ENCODE measurements around the gene TCF7. TPM values are rescaled to one million over a fixed set of nuclear protein-coding genes. Genes with fewer than 3 reads are reported as not detected.

The TCF7 gene
- total RNA-seq, 4 donors from 2014 or later = 0.94 to 1.4 (median 1.1) TPM

- Histone ChIP-seq H3K4me1 (peaks cover 0 to 7% (median 0%) of the 10 kb centered on the region in 3 donors), H3K36me3 (no peaks in the 10 kb centered on the region), H3K27me3 (no peaks in the 10 kb centered on the region), H3K27ac (no peak overlapping the region), H3K9me3 (no peaks in the 10 kb centered on the region), H3K4me3 (no peak overlapping the region)
- ATAC-seq = no peak
- WGBS, 2 donors (ENCODE audit: low coverage in 1 of 2) = 72% methylated on average over 3 of the region's 3 CpGs; no CpG with 5 or more reads in 1 of the 2 donors
- TF ChIP-seq CTCF (IDR thresholded peaks at IDR 0.05) = no peak
- no peak for TF ChIP-seq POLR2A (IDR thresholded peaks at IDR 0.05)
- no peak for TF ChIP-seq POLR2AphosphoS5 (IDR thresholded peaks at IDR 0.05)
- TF ChIP-seq EP300 (IDR thresholded peaks at IDR 0.05) = no peak
Observed at GRCh38 chr5:134095293-134095692, 19.2 kb upstream of the TCF7 start.

GRCh38 chr5:134095887-134096589, 18.4 kb upstream of the TCF7 start:
- ATAC-seq = no peak
- H3K4me3 ChIP-seq = no peak overlapping the region
- H3K4me1 ChIP-seq = peaks cover 0 to 14% (median 0%) of the 10 kb centered on the region in 3 donors
- H3K36me3 ChIP-seq = no peaks in the 10 kb centered on the region
- H3K9me3 ChIP-seq = no peaks in the 10 kb centered on the region
- TF ChIP-seq CTCF (IDR thresholded peaks at IDR 0.05) (no peak), POLR2A (IDR thresholded peaks at IDR 0.05) (no peak), EP300 (IDR thresholded peaks at IDR 0.05) (no peak), POLR2AphosphoS5 (IDR thresholded peaks at IDR 0.05) (no peak)
- WGBS, 2 donors (ENCODE audit: low coverage in 1 of 2) = 74 to 87% methylated on average over 3 to 7 of the region's 15 CpGs
- H3K27ac ChIP-seq = no peak overlapping the region
- no peaks in the 10 kb centered on the region for H3K27me3 ChIP-seq

GRCh38 chr5:134097211-134097749, 17.2 kb upstream of the TCF7 start:
- H3K4me1 ChIP-seq = peaks cover 0 to 21% (median 0%) of the 10 kb centered on the region in 3 donors
- no peak for TF ChIP-seq POLR2AphosphoS5 (IDR thresholded peaks at IDR 0.05)

DNA sequence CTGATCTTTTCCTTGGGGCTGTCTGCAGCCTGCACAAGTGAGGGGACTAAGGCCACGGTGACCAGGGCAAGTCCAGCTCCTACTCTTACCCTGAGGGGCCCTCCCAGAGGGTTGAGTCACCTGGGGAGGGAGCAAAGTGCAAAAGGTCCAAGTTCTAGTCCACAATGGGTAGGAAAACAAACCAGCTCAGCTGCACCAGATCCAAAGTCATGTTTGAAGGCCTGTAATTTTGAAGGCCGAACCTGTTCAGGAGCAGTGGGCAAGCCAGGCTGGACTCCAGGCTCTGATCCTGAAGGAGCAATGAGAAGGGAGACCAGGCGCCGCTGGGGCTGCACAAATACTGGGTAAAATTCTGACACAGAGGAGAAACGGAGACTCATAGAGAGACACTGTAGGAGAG, 15.8 kb upstream of the TCF7 start:
- H3K27ac ChIP-seq = no peak overlapping the region
- peaks cover 0 to 22% (median 0%) of the 10 kb centered on the region in 3 donors for H3K4me1 ChIP-seq
- H3K36me3 ChIP-seq = no peaks in the 10 kb centered on the region
- ATAC-seq = no peak
- H3K9me3 ChIP-seq = no peaks in the 10 kb centered on the region
- TF ChIP-seq CTCF (IDR thresholded peaks at IDR 0.05) (no peak), EP300 (IDR thresholded peaks at IDR 0.05) (no peak), POLR2A (IDR thresholded peaks at IDR 0.05) (no peak), POLR2AphosphoS5 (IDR thresholded peaks at IDR 0.05) (no peak)
- no peak overlapping the region for H3K4me3 ChIP-seq
- WGBS, 2 donors (ENCODE audit: low coverage in 1 of 2) = 95% methylated on average over 4 of the region's 5 CpGs; no CpG with 5 or more reads in 1 of the 2 donors
- H3K27me3 ChIP-seq = no peaks in the 10 kb centered on the region

More at GRCh38 chr5:134097211-134097749, 17.2 kb upstream of the TCF7 start:
- WGBS, 2 donors (ENCODE audit: low coverage in 1 of 2) = 60 to 68% methylated on average over 1 to 7 of the region's 7 CpGs
- no peak for ATAC-seq
- H3K27me3 ChIP-seq = no peaks in the 10 kb centered on the region
- no peaks in the 10 kb centered on the region for H3K9me3 ChIP-seq
- no peak overlapping the region for H3K27ac ChIP-seq
- no peaks in the 10 kb centered on the region for H3K36me3 ChIP-seq
- H3K4me3 ChIP-seq = no peak overlapping the region

- 81 to 97% methylated on average over 6 to 9 of the region's 11 CpGs for WGBS, 2 donors (ENCODE audit: low coverage in 1 of 2)
- no peak overlapping the region for H3K27ac ChIP-seq
Observed at GRCh38 chr5:134099288-134099872, 15.1 kb upstream of the TCF7 start.

More at GRCh38 chr5:134099288-134099872, 15.1 kb upstream of the TCF7 start:
- Histone ChIP-seq H3K27me3 (no peaks in the 10 kb centered on the region), H3K9me3 (no peaks in the 10 kb centered on the region), H3K4me3 (no peak overlapping the region), H3K4me1 (peaks cover 0 to 22% (median 0%) of the 10 kb centered on the region in 3 donors), H3K36me3 (no peaks in the 10 kb centered on the region)
- ATAC-seq = no peak
- TF ChIP-seq EP300 (IDR thresholded peaks at IDR 0.05) (no peak), POLR2AphosphoS5 (IDR thresholded peaks at IDR 0.05) (no peak), POLR2A (IDR thresholded peaks at IDR 0.05) (no peak), CTCF (IDR thresholded peaks at IDR 0.05) (no peak)
